HepG2 (cell line): ENCODE measurements around the gene RPS6KA3. TPM values are rescaled to one million over a fixed set of nuclear protein-coding genes. Genes with fewer than 3 reads are reported as not detected.
"Not testable (repeated sequence)": the region's sequence is repeated elsewhere in the genome, so short reads cannot be mapped to it uniquely, and the experiment has no call there.

Experiments
- ATAC-seq: fragments of 200-7000 bp; cut with Tn5 transposase; 3 replicates; pipeline ENCODE4 v1.9.1; 2020; ENCODE audit warnings: mild to moderate bottlenecking, moderate library complexity
- BruUV-seq: library from RNA; stranded (reverse); fragments of 400-500 nt; replicated peaks from 2 replicates; lab custom pipeline; 2021; lab: Mats Ljungman, UMichigan
- CTCF ChIA-PET: fragments of 300-600 bp; formaldehyde crosslinking; extraction: SDS; loops from one replicate; lab custom pipeline; 2021; ENCODE audit warnings: low total read pairs, inconsistent platforms, low intra/inter-chr PET ratio; lab: Yijun Ruan, JAX
- POLR2A ChIA-PET: fragments of 350-600 bp; sonication (Branson Sonifier 250); formaldehyde crosslinking; loops from one replicate; lab custom pipeline; 2020; ENCODE audit warnings: antibody characterized with exemption, inconsistent platforms; lab: Yijun Ruan, JAX
- DNase-seq: peaks from one replicate; pipeline ENCODE4 v3.0.0-alpha.2; 2015; ENCODE audit warnings: low spot score
- FAIRE-seq: peaks from 3 replicates; lab custom pipeline; 2011; peaks lifted over from hg19 to GRCh38; lab: Jason Lieb, UNC
- H2AFZ ChIP-seq: one replicate; pipeline ENCODE4 v1.6.1; 2011; ENCODE audit warnings: low read length, inconsistent platforms
- H3K27ac ChIP-seq: fragments of 300-600 bp; 3 replicates; pipeline ENCODE4 v1.8.0; 2011; ENCODE audit warnings: mixed run types, mild to moderate bottlenecking, mixed read lengths, low read length, inconsistent platforms; ENCODE audit not compliant: insufficient read depth; ENCODE audit errors: extremely low read length
- H3K27me3 ChIP-seq, 2 experiments: fragments of 200-600 bp in 1 of 2; 2 replicates in 1 of 2; 3 replicates in 1 of 2; pipeline versions ENCODE4 v1.6.0 to v1.8.0; 2011; ENCODE audit warnings: low read length in 2 of 2, mild to moderate bottlenecking in 2 of 2, moderate library complexity in 2 of 2, inconsistent platforms in 1 of 2; ENCODE audit not compliant: insufficient read depth in 2 of 2, control insufficient read depth in 1 of 2
- H3K36me3 ChIP-seq, 2 experiments: fragments of 200-600 bp in 1 of 2; replicated peaks in 1 of 2; 2 replicates in 1 of 2; 3 replicates in 1 of 2; pipeline versions ENCODE4 v1.5.1 to v1.8.0; 2011; ENCODE audit warnings: low read length in 2 of 2, inconsistent platforms in 1 of 2; ENCODE audit not compliant: insufficient read depth in 2 of 2, control insufficient read depth in 1 of 2
- H3K4me1 ChIP-seq: 2 replicates; pipeline ENCODE4 v1.5.1; 2012; ENCODE audit warnings: low read length, inconsistent platforms; ENCODE audit not compliant: insufficient read depth
- H3K4me2 ChIP-seq: 2 replicates; pipeline ENCODE4 v1.6.0; 2011; ENCODE audit warnings: low read depth, low read length, inconsistent platforms
- H3K4me3 ChIP-seq, 3 experiments: fragments of 200-600 bp in 1 of 3; sonication (generic), shearing (Covaris generic) in 1 of 3; replicated peaks in 1 of 3; 2 replicates each; pipeline ENCODE4 v1.5.1; 2011 to 2016; ENCODE audit warnings: low read length in 3 of 3, inconsistent platforms in 2 of 3, low read depth in 2 of 3, mild to moderate bottlenecking in 2 of 3, control low read depth in 1 of 3, mixed read lengths in 1 of 3; ENCODE audit not compliant: insufficient read depth in 1 of 3
- H3K79me2 ChIP-seq: one replicate; pipeline ENCODE4 v1.6.1; 2011; ENCODE audit warnings: low read length, inconsistent platforms; ENCODE audit not compliant: insufficient read depth
- H3K9ac ChIP-seq: 2 replicates; pipeline ENCODE4 v1.6.0; 2011; ENCODE audit warnings: mild to moderate bottlenecking, low read depth, low read length, inconsistent platforms; ENCODE audit not compliant: insufficient read depth
- H3K9me3 ChIP-seq: 2 replicates; pipeline ENCODE4 v1.5.1; 2012; ENCODE audit warnings: mild to moderate bottlenecking, low read length
- H4K20me1 ChIP-seq: 2 replicates; pipeline ENCODE4 v1.6.0; 2011; ENCODE audit warnings: inconsistent platforms, mild to moderate bottlenecking, low read length, moderate library complexity; ENCODE audit not compliant: insufficient read depth
- GABPA ChIP-seq, 2 experiments: IDR thresholded peaks; 2 replicates each; pipeline ENCODE4 v1.6.1; 2011 to 2016; ENCODE audit warnings: low read depth in 2 of 2, low read length in 1 of 2, missing biosample characterization in 1 of 2, missing genetic modification characterization in 1 of 2
- HNF4A ChIP-seq: sonication (generic); formaldehyde crosslinking; IDR thresholded peaks from 2 replicates; pipeline ENCODE4 v1.4.0; 2020; ENCODE audit warnings: missing genetic modification reagents
- HNF4G ChIP-seq, 2 experiments: sonication (generic) in 1 of 2; formaldehyde crosslinking in 1 of 2; IDR thresholded peaks; 2 replicates each; pipeline versions ENCODE4 v1.4.0 to v1.6.1; 2011 to 2020; ENCODE audit warnings: borderline replicate concordance in 2 of 2, low read depth in 2 of 2, mild to moderate bottlenecking in 2 of 2, low read length in 1 of 2, missing genetic modification reagents in 1 of 2, moderate library complexity in 1 of 2
- RBM22 ChIP-seq: fragments of 200-400 bp; formaldehyde crosslinking; optimal IDR thresholded peaks from 2 replicates; pipeline ENCODE3; 2017; ENCODE audit warnings: mild to moderate bottlenecking, low read length, moderate library complexity
- STAG1 ChIP-seq: sonication (generic); formaldehyde crosslinking; IDR thresholded peaks from 2 replicates; pipeline ENCODE4 v1.4.0; 2020; ENCODE audit warnings: missing genetic modification reagents
- WGBS: methylation state at CpG from one replicate; pipeline ENCODE4 v1.1.6; 2017; ENCODE audit warnings: low lambda C conversion rate; 5-methylcytosine and 5-hydroxymethylcytosine counted together
- in situ Hi-C: cut with HindIII; loops from 2 replicates; pipeline ENCODE4 v1.10.0; 2017; ENCODE audit warnings: low pct_unique_long_range_greater_than_20kb; ENCODE audit not compliant: extremely low pct_ligation_motif_present
- intact Hi-C: fragments of 100-400 bp; cut with micrococcal nuclease; formaldehyde crosslinking; loops from one replicate; pipeline ENCODE4 v1.10.0; 2022; ENCODE audit not compliant: unreplicated experiment
- polyA plus RNA-seq, 8 experiments: library from polyadenylated mRNA; depleted of rRNA in 3 of 8; stranded (reverse) in 7 of 8; unstranded in 1 of 8; fragments of >200 nt; fragmentation: Illumina TruSeq in 4 of 8; extraction: Trizol in 4 of 8; gene quantifications; 2 replicates each; pipeline versions ENCODE4 v1.2.1 to v1.2.3, GENCODE V29; 2011 to 2016; ENCODE audit warnings: low read depth in 4 of 8, missing spikeins in 1 of 8, mixed read lengths in 1 of 8; ENCODE audit not compliant: insufficient read depth in 1 of 8
- total RNA-seq, 5 experiments: library from RNA; depleted of rRNA; stranded (reverse); fragments of >200 nt; fragmentation: Illumina TruSeq; extraction: Trizol; gene quantifications; 2 replicates each; pipeline ENCODE4 v1.2.3, GENCODE V29; 2016; ENCODE audit warnings: low read depth in 1 of 5

RPS6KA3 gene
- total and polyA plus RNA-seq, 2 of the 13 experiments (the other 11 are each of a cell fraction or from before 2014, with no cell fraction given): 314 to 357 TPM

GRCh38 chrX:20127440-20127839, 139.3 kb downstream of the RPS6KA3 start:
- POLR2A ChIA-PET, CTCF ChIA-PET: not testable (repeated sequence)

GRCh38 chrX:20126833-20127232, 139.9 kb downstream of the RPS6KA3 start:
- ATAC-seq, DNase-seq, H3K4me2 ChIP-seq, intact Hi-C loops, H3K9ac ChIP-seq, CTCF ChIA-PET, in situ Hi-C loops, H3K27me3 ChIP-seq, H3K36me3 ChIP-seq, H4K20me1 ChIP-seq, H2AFZ ChIP-seq, BruUV-seq, H3K4me3 ChIP-seq, H3K79me2 ChIP-seq, H3K27ac ChIP-seq, POLR2A ChIA-PET, H3K9me3 ChIP-seq: not testable (repeated sequence)
- FAIRE-seq: peak; percentile 46
- peaks cover 18% of the 10 kb centered on the region for H3K4me1 ChIP-seq
- 100% methylated on average over 1 of the region's 1 CpG for WGBS

More at GRCh38 chrX:20127440-20127839, 139.3 kb downstream of the RPS6KA3 start:
- H3K9ac ChIP-seq, H3K27me3 ChIP-seq, H3K27ac ChIP-seq, H3K4me3 ChIP-seq, H2AFZ ChIP-seq, H3K4me2 ChIP-seq, DNase-seq, intact Hi-C loops, H4K20me1 ChIP-seq, in situ Hi-C loops, H3K9me3 ChIP-seq, H3K36me3 ChIP-seq, H3K79me2 ChIP-seq: not testable (repeated sequence)
- WGBS: 5% methylated on average over 3 of the region's 3 CpGs
- peaks cover 18% of the 10 kb centered on the region for H3K4me1 ChIP-seq
- TF ChIP-seq STAG1 (CRISPR knock-in tag): 0 out of 2 replicates have a peak, but pooled peaks have one; percentile 5
- peak; percentile 96 for FAIRE-seq
- 0 out of 3 replicates have a peak, but pooled peaks have one; percentile 36 for ATAC-seq
- BruUV-seq: TSS peak; percentile 19

GRCh38 chrX:20124964-20125363, 141.7 kb downstream of the RPS6KA3 start:
- Histone ChIP-seq H3K27me3 (no peaks in the 10 kb centered on the region), H3K4me2 (no peak overlapping the region), H2AFZ (no peak overlapping the region), H3K79me2 (no peaks in the 10 kb centered on the region), H3K27ac (no peak overlapping the region), H3K9ac (no peak overlapping the region), H3K9me3 (no peaks in the 10 kb centered on the region), H3K36me3 (0 out of 5 replicates have a peak, but pooled peaks cover 0 to 3% of the 10 kb centered on the region in 2 experiments), H4K20me1 (0 out of 2 replicates have a peak, but pooled peaks cover 4% of the 10 kb centered on the region), H3K4me3 (no peak overlapping the region), H3K4me1 (peaks cover 18% of the 10 kb centered on the region)
- DNase-seq (no peak), ATAC-seq (no peak; the same call in 2 of the 3 replicates), FAIRE-seq (no peak)
- ChIA-PET CTCF (no interaction called here), POLR2A (no interaction called here)
- intact Hi-C loops: no loop called here
- BruUV-seq: no TSS peak
- in situ Hi-C loops: no loop called here
- 0 out of 2 replicates have a peak, but pooled peaks have one; percentile 21 for TF ChIP-seq HNF4G (IDR thresholded peaks at IDR 0.05; ENCODE audit: borderline replicate concordance, low read depth, low read length)
- TF ChIP-seq HNF4G (CRISPR knock-in tag; IDR thresholded peaks at IDR 0.05; ENCODE audit: borderline replicate concordance, low read depth): no peak
- TF ChIP-seq GABPA (IDR thresholded peaks at IDR 0.05; ENCODE audit: low read depth, low read length): no peak
- TF ChIP-seq GABPA (CRISPR knock-in tag; IDR thresholded peaks at IDR 0.05; ENCODE audit: low read depth): no peak
- peak; percentile 53 for TF ChIP-seq RBM22
- TF ChIP-seq HNF4A: 0 out of 2 replicates have a peak, but pooled peaks have one; percentile 16
